RPMI8226 (cell line): Measurements from ENCODE around the gene FBXO42.
A peak's percentile ranks its signal among the peaks of the same experiment; 100 is the strongest.
"Not testable (repeated sequence)": the region's sequence is repeated elsewhere in the genome, so short reads cannot be mapped to it uniquely, and the experiment has no call there.

Experiments used
- DNase-seq: peaks from one replicate; pipeline ENCODE4 v3.0.0-alpha.2; 2015

Gene FBXO42

GRCh38 chr1:16258591-16259135, 93.6 kb downstream of the FBXO42 start:
- no peak for DNase-seq

DNA sequence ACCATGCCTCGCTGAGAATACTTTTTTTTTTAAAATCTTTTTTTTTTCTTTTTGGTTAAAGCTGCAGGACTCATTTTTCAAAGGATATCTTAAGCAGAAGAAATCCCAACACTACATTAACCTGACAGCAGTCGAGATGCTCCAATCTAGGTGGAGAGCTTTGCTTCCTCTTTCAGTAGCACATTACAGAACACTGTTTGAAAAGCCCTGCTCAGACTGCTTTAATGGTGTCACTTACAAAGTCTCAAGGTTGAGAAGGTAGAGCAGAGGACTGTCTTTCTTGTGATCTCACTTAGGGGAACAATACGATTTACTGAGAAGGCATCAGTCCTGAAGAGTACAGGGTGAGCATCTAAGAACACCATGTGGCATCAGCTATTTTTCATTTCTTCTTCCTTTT, 94.3 kb downstream of the FBXO42 start:
- no peak for DNase-seq

- DNase-seq = not testable (repeated sequence)
These were observed 94.7 kb downstream of the FBXO42 start for GRCh38 chr1:16257556-16257955.

DNA sequence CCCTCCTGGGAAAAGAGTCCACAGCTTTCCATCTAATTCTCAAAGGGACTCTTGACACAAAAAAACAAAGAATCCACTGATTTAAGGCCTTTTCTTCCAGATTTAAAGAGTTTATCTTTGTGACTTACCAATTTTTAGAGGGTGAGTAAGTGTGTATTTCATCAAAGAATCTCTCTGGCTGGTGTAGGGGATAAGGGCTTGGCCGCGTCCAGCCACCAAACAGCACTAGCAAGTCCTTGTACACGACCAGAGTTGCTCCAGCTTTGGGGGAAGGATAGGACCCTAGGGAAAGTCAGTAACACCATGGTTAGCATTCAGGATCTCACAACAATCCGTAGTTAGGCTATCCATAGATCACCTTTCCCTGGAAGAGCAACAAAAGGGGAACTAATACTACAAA, 95.8 kb downstream of the FBXO42 start:
- no peak for DNase-seq

DNA sequence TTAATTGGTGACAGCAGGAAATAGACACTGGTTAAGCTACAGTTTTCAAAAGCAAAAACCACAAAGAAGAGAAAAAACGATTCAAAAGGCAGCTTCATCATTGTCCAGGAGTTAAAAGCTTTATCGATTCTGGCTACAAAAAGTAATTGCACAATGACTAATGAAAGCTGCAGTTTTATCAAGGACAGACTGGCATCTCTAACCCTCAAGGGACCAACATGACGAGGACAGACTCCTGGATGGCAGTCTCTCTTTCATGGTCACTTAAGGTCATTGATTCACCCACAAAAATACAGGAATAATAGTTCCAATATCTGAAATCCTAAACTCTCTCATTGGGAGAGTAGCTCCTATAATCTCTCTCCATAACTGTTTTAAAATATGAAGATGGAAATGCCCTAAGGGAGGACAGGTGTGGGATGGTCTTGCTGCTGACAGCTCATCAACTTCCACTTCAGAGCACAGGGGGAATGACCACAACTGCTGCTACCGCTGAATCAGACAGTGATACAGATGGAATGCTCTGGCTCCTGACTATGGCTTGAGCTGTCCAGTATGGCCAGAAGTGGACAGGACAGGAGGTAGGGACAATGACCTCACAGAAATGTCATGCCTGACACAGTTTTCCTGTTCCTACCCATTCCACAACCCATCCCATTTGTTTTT, 97.9 kb downstream of the FBXO42 start:
- DNase-seq = no peak

DNA sequence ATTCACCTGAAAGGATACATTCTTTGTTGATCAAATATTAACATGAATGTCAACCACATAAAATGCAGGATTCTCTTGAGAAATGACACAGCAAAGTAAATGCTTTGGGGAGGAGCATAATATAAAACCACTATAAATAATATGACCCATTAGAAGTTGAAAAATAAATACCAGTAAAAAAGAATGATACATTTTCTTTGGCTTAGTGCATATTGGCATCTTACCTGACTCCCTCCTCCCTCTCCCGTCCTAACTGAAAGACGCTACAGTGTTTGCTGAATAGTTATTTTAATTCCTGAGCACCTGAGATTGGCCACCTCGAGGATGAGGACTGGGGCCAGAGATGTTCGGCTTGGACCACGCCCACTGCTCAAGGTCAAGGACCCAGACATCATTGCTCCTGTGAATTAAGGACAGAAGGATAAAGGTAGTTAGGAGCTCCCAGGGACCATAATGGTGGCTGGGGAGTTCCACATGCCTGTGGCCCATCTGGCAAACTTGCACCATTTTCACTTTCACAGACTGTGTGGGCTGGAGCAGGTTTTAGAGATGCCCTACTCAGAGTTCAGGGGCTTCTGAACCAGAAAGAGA, 98.9 kb downstream of the FBXO42 start:
- no peak for DNase-seq

GRCh38 chr1:16252912-16253311, 99.4 kb downstream of the FBXO42 start:
- DNase-seq = no peak

DNA sequence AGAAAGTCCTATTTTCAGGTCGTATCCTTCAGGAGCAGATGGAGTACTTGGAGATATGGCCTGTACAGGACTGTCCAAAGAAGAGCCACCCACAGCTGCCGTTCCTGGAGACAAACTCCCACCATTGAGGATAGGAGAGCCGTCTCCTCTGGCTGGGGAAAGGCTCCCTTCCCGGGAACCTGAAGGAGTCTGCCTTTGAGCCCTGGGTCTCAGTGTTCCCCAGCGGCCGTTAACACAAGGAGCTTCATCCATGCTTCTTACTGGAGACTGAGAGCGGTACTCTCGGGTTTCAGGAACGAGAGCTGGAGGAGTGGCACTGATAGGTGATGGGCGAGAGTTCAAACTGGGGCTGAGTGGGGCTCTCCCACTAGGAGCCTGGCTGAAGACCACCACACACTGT, 100.9 kb downstream of the FBXO42 start:
- DNase-seq = no peak

DNA sequence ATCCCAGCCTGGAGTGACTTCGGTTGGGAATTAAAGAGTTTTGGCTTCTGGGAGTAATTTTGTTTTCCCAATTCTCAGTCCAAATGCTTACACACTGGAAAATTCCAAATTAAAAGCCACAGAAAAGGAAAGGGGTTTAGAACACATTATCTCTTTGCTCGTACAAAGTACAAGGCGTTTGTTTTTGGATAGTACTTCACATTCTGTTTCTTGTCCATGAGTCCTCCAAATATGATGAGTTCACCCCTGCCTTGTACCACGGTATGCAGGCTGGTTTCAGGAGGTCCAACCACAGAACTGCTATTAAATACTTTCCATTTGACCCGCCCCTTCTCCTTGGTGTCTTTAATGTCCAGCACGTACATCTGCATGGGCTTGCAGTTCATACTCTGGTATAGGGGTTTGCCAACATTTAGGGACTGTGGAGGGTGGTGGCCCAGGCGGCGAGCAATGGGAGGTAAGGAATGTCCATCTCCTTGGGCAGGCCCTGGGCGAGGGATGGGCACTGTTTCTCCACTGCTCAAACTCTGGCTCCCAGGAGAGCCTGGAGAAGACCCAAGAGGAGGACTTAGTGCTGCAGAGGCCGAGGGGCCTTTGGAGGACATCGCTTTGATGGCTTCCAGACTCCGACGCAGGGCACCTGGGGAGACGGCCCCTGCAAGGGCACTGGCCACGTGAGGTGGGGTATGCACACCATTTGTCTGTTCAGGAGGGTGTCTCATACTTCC, 101.6 kb downstream of the FBXO42 start:
- DNase-seq = no peak

DNA sequence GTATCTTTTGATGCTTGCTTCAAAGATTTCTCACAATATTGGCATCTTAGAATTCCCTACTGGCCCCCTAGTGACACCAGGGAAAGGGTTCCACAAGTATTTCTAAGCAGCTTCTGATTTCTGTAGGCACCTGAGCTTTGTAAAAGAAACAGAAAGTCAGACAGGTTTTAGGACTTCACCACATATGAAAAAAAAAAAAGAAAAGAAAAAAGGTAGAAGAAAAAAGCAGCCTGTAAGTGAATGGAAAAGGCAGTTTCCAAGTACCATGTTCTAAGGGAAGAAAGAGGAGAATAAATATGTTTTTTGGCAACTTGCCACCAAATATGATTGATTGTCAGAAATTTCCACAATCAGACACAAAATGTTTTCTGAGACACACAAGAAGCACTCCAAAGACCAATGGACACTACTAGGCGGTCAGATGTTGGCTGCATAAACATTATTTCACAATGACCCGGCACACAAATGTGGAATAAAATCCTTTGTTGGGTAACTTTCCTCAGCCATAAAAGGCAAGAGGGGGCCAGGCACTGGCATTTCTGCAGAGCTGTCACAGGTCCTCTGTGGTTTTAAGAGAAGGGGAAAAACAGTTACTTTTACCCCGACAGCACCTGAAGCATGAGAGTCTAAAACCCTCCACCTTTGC, 102.6 kb downstream of the FBXO42 start:
- DNase-seq = no peak

- DNase-seq = peak; percentile 91
These were observed 103.4 kb downstream of the FBXO42 start for GRCh38 chr1:16248603-16249516.

- no peak for DNase-seq
These were observed 104.3 kb downstream of the FBXO42 start for GRCh38 chr1:16248007-16248436.

DNA sequence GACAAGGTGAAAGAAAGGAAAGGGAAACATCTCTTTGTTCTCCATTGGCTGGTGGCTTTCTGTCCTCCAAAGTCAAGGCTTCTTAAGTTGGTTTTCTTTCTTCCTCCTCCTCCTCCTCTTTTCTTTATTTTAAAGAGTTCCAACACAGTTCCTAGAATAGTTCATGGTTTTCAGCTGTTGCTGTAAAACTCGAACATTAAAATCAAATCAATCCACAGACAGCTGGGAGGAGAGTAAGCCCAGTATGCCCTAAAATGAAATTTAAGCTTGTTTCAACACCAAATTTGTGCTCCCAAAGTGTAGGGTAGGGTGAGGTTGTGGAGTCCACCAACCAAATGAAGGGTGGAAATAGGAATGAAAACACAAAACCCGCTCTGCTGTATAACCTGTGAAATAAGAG, 104.8 kb downstream of the FBXO42 start:
- DNase-seq = no peak

- DNase-seq = no peak
These were observed 105.3 kb downstream of the FBXO42 start for GRCh38 chr1:16246961-16247360.

DNA sequence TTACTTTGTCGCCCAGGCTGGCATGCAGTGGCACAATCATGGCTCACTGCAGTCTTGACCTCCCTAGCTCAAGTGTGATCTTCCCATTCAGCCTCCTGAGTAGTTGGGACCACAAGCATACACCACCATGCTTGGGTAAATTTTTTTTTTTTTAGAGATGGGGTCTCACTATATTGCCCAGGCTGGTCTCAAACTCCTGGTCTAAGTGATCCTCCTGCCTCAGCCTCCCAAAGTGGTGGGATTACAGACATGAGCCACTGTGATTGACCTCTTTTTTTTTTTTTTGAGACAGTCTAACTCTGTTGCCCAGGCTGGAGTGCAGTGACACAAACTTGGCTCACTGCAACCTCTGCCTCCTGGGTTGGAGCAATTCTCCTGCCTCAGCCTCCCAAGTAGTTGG, 106.0 kb downstream of the FBXO42 start:
- DNase-seq = not testable (repeated sequence)

DNA sequence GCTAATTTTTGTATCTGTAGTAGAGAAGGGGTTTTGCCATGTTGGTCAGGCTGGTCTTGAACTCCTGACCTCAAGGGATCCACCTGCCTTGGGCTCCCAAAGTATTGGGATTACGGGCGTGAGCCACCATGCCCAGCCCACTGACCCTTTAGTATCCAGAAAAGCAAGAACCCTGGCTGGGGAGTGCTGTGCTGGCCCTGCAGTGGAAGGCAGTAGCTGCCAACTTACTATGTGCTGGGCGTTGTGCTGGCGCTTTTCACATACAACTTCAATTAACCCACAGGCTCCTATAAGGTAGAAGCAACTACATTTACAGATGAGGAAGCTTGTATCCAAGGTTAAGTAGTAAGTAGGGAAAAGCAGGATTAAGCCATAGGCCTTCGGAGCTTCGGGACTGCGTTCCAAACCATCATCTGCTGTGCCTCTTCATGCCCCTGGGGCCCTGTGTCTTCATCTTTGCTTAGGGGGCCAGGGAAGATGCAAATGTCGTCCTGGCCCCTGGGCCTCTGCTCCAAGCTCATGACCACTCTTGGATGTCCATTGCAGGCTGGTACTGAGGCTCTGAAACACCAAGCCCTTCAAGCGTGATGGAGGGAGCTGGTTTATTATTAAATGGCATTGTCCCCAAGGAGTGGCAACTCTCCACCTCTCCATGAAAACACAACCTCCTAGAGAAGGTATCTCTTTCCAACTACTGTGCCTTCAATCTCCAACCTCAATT, 106.6 kb downstream of the FBXO42 start:
- no peak for DNase-seq

- no peak for DNase-seq
These were observed 107.5 kb downstream of the FBXO42 start for GRCh38 chr1:16244650-16245285.

DNA sequence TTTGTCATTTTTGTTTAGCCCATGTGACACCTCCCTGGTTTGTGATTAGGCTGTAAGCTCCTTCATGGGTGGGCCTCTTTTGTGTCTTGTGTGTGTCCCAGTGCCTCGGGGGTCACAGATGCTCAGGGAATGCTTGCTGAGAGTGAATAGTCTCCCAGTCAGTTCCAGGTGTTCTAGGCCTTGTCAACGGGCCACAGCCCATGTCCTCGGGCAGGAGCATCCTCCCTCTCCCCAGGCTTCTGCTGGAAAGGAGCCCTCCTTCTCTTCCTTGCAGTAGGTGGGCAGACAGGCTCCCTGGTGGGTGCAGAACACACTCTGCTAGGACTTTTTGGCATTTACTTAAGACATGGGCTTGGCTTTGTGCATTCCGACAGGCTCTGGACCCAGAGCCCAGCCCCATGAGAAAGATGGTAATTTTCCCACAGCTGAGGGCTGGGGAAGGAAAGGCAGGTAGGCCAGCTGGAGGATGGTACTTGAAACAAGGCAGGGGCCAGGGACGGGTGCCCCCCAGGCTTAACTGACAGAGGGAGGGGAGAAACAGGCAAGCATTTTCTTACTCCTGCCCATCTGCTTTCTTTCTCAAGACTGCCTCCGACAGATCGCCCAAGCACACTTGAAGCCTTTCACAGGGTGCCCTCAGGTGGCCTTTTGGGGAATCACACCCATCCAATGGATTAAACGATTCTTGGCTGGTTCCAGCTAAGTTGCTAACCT, 108.2 kb downstream of the FBXO42 start:
- peak; percentile 86 for DNase-seq

- DNase-seq = no peak
These were observed 109.1 kb downstream of the FBXO42 start for GRCh38 chr1:16243215-16243610.

DNA sequence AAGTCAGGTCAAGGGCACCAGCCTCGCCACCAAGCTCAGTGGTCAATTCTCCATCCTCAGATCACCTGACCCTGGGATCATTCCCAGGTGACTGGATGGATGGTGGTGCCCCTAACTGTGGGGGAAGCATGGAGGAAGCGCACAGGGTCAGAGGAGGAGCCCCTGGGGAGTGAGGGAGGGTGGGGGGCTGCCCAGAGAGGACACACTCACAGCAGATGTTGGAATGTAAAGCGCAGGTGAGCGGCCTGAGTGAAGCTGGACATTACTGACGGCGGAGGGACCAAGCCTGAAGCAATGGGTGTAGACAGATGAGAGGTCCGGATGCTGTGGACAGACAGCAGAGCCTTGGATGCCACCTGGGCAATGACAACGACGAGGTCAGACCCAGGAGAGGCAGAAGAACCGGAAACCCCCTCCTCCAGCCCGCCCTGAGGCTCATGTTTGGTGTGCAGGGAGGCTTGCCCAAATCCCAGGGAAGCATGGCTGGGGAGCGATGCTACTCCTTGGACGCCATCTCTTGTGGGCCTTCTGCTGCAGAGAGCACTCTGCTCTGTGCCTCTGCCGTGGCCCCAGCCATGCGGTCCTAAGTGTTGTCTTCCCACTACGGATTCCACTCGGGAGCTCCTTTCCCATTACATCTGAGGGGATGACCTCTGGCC, 109.6 kb downstream of the FBXO42 start:
- DNase-seq = no peak
